ENCODE data around the gene CTF1. TPM values are rescaled to one million over a fixed set of nuclear protein-coding genes. Genes with fewer than 3 reads are reported as not detected.

Gene CTF1
- total RNA-seq, 1 donor from 2014 or later = 0.62 TPM

DNA sequence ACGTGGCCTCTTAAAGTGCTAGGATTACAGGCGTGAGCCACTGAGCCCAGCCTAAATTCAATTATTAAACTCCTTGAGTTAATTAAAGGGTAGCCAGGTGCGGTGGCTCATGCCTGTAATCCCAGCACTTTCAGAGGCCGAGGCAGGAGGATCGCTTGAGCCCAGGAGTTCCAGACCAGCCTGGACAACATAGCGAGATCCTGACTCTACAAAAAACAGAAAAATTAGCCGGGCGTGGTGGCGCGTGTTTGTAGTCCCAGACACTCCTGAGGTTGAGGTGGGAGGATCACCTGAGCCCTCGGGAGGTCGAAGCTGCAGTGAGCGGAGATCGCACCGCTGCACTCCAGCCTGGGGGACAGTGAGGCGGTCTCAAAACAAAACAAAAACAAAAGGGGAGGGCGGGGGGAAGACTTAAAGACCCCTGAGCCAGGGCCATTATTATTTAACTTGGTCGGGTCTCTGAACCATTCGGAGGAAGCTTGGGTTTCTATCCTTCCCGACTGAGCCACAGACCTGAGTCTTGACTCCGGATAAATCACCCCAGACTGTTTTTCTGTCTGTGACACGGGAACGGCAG lies 22.1 kb upstream of the CTF1 start:
- ChIA-PET CTCF (interaction anchor here (1.0 to 3.6 kb wide), 3 partner anchors 28 to 69 kb away, joined by 4 to 22 read pairs (median 8); no protein-coding TSS in a partner anchor), POLR2A (interaction anchor here (0.5 to 5.2 kb wide), 27 partner anchors 11 to 1153 kb away, joined by 3 to 77 read pairs (median 6); partner anchors contain the start of genes ALDOA, ARMC5, BCL7C and CTF1)
- peaks cover 19% of the 10 kb centered on the region for H3K36me3 Mint-ChIP-seq (ENCODE audit: low read depth)
- DNase-seq (no peak), ATAC-seq (ENCODE audit: low read depth) (no peak)
- peak overlapping the region; percentile 94 for H3K4me3 Mint-ChIP-seq
- H3K27me3 Mint-ChIP-seq = no peaks in the 10 kb centered on the region
- peak overlapping the region; percentile 95 for H3K27ac Mint-ChIP-seq
- H3K9me3 Mint-ChIP-seq = no peaks in the 10 kb centered on the region
- intact Hi-C loops (cut with micrococcal nuclease) = loop anchor here (2.0 kb wide), 2 partner anchors 30 to 112 kb away; partner anchors contain the start of genes CFAP119 and RNF40
- H3K4me1 Mint-ChIP-seq = peaks cover 37% of the 10 kb centered on the region
- TF ChIP-seq CTCF (IDR thresholded peaks at IDR 0.05) = no peak

- no peak for TF ChIP-seq CTCF (IDR thresholded peaks at IDR 0.05)
- Mint-ChIP-seq H3K4me3 (peak overlapping the region; percentile 94), H3K27me3 (no peaks in the 10 kb centered on the region), H3K36me3 (ENCODE audit: low read depth) (peaks cover 19% of the 10 kb centered on the region), H3K27ac (peak overlapping the region; percentile 95), H3K4me1 (peaks cover 37% of the 10 kb centered on the region), H3K9me3 (no peaks in the 10 kb centered on the region)
- CTCF ChIA-PET = interaction anchor here (1.0 to 3.6 kb wide), 3 partner anchors 27 to 70 kb away, joined by 4 to 22 read pairs (median 8); no protein-coding TSS in a partner anchor
- DNase-seq (peak; percentile 90), ATAC-seq (ENCODE audit: low read depth) (peak; percentile 83)
- POLR2A ChIA-PET = interaction anchor here (0.5 to 5.2 kb wide), 30 partner anchors 10 to 1153 kb away, joined by 3 to 77 read pairs (median 5); partner anchors contain the start of genes ALDOA, ARMC5, BCL7C and CTF1
- intact Hi-C loops (cut with micrococcal nuclease) = loop anchor here (1.0 to 2.0 kb wide), 9 partner anchors 22 to 584 kb away; partner anchors contain the start of genes ARMC5, CFAP119, FBRS and RNF40
Observed at GRCh38 chr16:30874821-30875717, 21.3 kb upstream of the CTF1 start.

GRCh38 chr16:30875871-30876801 lies 20.3 kb upstream of the CTF1 start:
- peak; percentile 21 for DNase-seq
- intact Hi-C loops (cut with micrococcal nuclease) = loop anchor here (1.0 to 2.0 kb wide), 10 partner anchors 8 to 583 kb away; partner anchors contain the start of genes ARMC5, CFAP119, FBRS and RNF40
- peak overlapping the region; percentile 94 for H3K4me3 Mint-ChIP-seq
- ChIA-PET POLR2A (interaction anchor here (0.6 to 5.2 kb wide), 16 partner anchors 9 to 998 kb away, joined by 3 to 77 read pairs (median 10); partner anchors contain the start of genes ALDOA, BCL7C, CORO1A and CTF1), CTCF (interaction anchor here (2.0 to 3.6 kb wide), 2 partner anchors 26 to 31 kb away, joined by 8 to 22 read pairs; no protein-coding TSS in a partner anchor)
- peaks cover 22% of the 10 kb centered on the region for H3K36me3 Mint-ChIP-seq (ENCODE audit: low read depth)
- no peaks in the 10 kb centered on the region for H3K9me3 Mint-ChIP-seq
- peak overlapping the region; percentile 95 for H3K27ac Mint-ChIP-seq
- H3K4me1 Mint-ChIP-seq = peaks cover 37% of the 10 kb centered on the region
- peak; percentile 56 for ATAC-seq (ENCODE audit: low read depth)
- H3K27me3 Mint-ChIP-seq = no peaks in the 10 kb centered on the region
- TF ChIP-seq CTCF (IDR thresholded peaks at IDR 0.05) = no peak

GRCh38 chr16:30876867-30877266 lies 19.5 kb upstream of the CTF1 start:
- TF ChIP-seq CTCF (IDR thresholded peaks at IDR 0.05) = no peak

More at GRCh38 chr16:30876867-30877266, 19.5 kb upstream of the CTF1 start:
- Mint-ChIP-seq H3K36me3 (ENCODE audit: low read depth) (peaks cover 22% of the 10 kb centered on the region), H3K27me3 (no peaks in the 10 kb centered on the region), H3K9me3 (no peaks in the 10 kb centered on the region), H3K27ac (peak overlapping the region; percentile 95), H3K4me1 (peaks cover 37% of the 10 kb centered on the region), H3K4me3 (peak overlapping the region; percentile 94)
- ChIA-PET POLR2A (interaction anchor here (0.7 to 5.2 kb wide), 6 partner anchors 16 to 303 kb away, joined by 4 to 77 read pairs (median 28); partner anchors contain the start of genes BCL7C and CTF1), CTCF (interaction anchor here (3.6 kb wide), 1 partner anchor 25 kb away, joined by 22 read pairs; no protein-coding TSS in a partner anchor)
- intact Hi-C loops (cut with micrococcal nuclease) = loop anchor here (1.0 kb wide), 1 partner anchor 7 kb away; no protein-coding TSS in a partner anchor
- ATAC-seq (ENCODE audit: low read depth) = no peak
- DNase-seq = no peak

All from activated B cell treated with CpG ODN at 0.5 μM for 24 hours (primary cell).